NCI-H2227 (cell line): Measurements from ENCODE around the gene MED10.

Experiments used
- DNase-seq: peaks from one replicate; lab custom pipeline; 2025; ENCODE audit not compliant: unreplicated experiment; lab: John Stamatoyannopoulos, UW

The MED10 gene

DNA sequence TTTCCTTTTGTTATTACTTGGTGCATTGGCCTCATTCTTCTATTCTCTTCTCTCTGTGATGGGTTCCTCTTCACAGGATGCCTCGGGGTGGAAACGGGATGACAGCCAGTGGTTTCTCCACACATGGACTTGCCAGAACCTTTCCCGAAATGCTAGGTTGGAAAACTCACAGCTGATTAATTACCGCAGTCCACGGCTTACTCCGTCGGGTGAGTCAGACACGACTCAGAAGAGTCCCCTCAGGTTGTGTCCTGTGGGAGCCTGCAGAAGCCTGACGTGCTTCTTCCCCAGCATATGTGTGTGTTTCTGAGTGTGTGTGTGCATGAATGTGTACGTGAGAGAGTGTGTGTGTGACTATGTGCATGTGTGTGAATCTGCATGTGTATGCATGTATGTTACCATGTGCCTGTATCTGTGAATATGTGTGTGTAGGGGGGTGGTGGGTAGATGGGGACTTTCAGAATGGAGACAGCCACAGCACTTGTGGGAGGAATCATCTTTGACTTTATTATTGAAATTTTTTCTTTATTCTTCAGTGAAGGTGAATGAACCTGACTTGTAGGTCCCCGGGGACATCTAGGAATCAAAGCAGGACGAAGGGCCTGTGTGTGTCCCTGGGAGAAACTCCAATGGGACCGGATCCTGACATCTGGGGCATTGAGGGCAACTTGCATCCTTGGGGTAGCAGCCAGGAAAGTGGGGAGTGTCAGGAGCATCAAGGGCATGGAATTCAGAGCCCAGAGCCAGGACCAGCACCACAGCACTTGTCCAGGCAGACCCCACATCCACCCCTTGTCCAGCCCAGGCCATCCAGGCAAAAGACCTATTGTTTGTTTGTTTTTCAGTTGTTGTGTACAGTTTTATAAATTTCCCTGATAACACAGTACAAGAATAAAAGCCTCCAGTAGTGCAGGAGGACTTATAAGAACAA is 21.9 kb upstream of the MED10 start:
- DNase-seq = no peak

DNA sequence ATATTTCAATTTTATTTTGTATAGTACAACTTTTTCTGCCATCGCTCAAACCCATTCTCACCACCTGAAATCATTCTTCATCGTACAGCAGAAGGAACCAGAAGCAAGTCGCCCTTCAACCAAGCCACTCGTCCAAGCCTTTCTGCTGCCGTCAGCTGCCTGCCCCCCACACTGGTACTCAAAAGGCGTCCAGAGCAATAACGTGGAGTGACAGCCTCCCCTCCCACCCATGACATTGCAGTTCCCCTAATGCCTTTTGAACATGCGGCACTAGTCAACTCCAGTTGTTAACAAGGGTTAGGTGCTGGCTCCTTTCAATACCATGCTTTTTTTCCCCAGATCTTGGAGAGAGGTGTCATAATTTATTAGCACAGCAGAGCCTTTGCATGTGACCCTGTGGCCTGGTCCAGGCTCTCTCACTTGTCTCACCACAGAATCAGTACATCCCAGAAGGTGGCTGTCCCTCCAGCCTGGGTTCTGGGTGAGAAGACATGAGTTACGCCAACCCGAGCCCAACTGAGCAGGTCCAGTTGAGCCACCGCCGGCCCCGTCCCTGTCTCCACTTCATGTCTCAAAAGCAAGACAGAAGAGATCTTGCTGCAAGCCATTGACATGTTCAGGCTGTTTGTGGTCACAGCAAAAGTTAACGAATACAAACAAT is 20.4 kb upstream of the MED10 start:
- no peak for DNase-seq

DNA sequence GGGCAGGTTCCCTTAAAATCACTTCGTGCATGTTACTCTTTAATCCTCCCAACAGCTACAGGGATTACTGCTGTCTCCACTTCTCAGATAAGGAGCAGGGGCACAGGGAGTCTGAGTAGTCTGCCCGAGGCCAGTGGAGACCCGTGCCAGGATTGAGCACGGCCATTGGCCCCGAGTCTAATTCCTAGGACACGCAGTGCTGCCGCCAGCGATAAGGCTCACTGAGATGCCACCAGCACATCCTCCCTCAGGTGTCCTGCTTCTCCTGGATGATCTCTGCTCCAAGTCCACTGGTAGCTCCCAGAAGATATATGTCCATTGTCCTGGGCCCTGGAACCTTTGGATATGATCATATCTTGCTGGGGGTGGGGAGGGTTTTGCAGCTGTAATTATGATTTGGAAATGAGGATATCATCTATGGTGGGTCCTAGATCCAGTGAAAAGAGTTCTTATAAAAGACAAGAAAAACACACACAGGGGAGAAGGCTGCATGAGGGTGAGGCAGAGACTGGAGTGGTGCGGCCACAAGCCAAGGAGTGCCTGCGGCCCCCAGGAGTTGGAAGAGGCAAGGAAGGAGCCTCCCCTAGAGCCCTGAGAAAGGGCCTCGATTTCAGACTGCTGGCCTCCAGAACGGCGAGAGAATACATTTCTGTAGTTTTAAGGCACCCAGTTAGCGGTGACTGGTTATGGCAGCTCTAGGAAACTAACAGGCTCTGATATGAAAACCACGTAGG is 19.4 kb upstream of the MED10 start:
- DNase-seq = no peak

DNA sequence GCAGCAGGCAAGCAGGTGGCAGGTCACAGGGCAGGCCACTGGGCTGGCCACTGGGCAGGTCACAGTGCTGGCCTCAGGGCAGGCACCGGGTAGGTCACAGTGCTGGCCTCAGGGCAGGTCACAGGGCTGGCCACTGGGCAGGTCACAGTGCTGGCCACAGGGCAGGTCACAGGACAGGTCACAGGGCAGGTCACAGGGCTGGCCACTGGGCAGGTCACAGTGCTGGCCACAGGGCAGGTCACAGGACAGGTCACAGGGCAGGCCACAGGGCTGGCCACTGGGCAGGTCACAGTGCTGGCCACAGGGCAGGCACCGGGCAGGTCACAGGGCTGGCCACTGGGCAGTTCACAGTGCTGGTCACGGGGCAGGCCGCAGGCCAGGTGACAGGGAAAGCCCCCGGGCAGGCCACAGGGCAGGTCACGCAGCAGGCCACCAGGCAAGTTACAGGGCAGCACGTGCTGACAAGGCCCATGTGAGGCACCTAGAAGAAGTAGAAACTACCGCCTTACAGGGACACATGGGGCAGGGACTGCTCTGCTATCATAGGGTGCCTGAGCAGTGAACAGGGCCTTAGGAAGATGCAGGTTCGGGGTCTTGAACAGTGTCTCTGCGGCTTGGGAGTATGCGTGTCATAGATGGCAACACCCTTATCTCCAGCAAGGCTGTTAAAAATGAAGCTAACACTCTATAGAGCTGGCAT is 18.6 kb upstream of the MED10 start:
- no peak for DNase-seq

DNA sequence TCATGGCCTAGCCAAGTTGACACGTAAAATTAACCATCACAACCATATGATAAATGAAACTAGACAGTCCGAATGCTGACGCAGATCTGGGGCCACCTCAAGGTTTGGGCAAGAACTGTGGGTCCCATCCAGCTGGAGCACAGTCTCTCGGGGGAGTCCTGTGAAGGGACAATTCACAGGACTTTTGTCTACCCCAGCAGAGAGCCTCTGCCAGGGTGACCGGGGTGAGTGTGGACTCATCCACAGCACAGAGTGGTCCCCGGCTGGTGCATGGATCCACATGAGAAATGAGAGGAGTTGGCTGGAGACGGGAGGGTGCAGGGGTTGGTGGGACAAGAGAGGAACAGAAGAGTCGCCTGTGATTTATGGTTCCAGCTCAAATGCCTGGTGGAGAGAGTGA is 17.7 kb upstream of the MED10 start:
- DNase-seq = no peak

DNA sequence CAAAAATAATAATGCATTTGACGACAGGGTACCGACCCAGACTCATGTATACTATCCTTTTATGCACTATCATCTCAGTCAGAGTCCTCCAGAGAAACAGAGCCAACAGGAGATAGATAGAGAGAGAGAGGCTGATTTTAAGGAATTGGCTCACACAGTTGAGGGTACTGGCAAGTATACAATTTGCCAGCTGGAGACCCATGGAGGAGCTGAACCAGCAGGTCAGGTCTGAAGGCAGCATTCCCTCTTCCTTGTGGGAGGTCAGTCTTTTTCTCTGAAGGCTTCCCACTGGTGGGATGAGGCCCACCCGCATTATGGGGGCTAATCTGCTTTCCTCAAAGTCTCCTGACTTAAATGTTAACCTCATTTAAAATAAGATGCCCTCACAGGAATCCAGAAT is 17.3 kb upstream of the MED10 start:
- no peak for DNase-seq

DNA sequence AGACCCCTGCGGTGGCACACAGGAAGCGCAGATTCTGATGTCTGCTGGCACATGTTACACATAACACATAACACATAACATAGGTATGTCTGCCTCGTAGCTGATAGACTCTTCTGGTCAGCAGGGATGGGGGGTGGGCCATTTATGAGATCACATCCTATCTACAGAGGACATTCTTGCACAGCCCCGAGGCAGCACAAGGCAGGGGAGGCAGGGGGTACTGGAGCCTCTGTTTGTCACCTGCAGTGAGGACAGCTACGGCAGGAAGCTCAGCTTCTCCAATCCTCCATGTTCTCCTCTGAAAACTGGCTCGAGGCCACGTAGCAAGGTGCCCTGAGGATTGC is 16.7 kb upstream of the MED10 start:
- DNase-seq = no peak

DNA sequence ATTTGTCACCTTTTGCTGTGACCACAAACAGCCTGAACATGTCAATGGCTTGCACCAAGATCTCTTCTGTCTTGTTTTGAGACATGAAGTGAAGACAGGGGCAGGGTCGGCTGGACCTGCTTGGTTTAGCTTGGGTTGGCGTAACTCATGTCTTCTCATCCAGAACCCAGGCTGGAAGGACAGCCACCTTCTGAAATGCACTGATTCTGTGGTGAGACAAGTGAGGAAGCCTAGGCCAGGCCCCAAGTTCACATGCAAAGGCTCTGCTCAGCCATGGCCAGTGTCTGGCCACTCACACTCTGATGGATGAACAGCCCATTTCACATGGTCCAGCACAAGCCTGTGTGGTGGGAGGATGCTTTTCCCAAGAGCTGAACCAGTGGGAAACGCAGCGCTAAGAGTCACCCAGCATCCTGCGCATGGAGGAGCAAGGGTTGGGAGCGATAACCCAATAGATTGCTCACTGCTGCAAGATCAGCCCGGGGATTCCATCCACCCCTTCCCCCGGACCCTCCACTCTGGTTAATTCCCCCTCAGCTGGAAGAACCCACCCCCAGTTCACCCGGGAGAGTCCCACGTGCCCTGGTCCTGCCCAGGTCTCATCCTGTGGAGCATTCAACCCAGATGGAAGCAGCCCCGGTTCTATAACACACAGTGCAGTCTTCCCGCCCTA is 16.2 kb upstream of the MED10 start:
- DNase-seq = no peak

DNA sequence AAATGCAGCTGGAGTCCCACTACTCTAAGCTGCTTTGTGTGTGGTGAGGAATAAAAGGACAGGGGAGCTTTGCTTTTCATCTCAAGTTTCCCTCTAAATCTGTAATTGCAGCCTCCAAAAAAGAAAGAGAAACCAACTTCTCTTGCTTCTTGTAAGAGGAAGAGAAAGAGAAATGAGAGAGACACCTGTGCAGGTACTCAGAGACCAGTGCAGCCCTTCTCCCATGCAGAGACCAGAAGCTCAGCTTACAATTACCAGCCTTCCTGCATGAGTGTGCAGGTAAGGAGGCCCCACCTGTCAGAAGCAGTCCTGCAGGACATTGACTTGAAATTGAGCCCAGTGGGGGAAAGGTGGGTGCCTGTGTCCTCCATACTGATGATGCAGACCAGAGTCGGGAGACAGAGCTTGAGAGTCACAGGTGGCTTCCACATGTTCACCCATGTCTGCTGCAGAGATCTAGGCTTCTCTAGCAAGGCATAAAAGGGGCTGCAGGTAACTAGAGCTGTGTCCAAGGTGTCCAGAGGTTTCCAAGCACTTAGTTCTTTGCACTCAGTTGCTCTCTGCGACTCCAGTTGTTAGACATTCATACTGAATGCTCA is 15.3 kb upstream of the MED10 start:
- DNase-seq = no peak

DNA sequence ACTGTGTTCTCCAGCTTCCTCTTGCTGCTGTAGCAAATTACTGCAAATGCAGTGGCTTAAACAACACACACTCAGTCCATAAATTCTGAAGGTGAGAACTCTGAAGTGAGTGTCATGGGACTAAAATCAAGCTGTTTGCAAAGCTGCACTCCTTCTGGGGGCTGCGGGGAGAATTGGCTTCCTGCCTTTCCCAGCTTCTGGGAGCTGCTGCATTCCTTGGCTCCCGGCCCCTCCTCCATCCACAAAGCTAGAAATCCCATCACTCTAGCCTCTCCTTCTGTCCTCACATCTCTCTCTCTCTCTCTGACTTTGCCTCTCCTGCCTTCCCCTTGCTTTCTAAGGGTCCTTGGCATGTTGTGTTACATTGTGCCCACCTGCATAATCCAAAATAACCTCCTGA is 14.2 kb upstream of the MED10 start:
- no peak for DNase-seq

DNA sequence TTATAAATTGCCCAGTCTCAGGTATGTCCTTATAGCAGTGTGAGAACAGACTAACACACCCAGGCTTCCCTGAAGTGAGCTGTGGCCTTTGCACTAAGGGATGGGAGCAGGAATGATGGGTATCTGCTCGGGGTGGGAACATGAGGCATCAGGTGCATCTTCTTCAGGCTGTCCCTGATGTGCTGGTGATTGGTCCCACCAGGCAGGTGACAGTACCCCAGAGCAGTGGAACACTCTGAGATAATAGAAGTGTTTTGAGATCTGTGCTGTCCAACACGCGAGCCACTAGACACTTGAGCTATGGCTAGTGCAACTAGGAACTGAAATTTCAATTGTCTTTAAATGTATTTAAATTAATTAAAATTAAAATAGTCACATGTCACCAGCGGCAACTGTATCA is 12.8 kb upstream of the MED10 start:
- no peak for DNase-seq

DNA sequence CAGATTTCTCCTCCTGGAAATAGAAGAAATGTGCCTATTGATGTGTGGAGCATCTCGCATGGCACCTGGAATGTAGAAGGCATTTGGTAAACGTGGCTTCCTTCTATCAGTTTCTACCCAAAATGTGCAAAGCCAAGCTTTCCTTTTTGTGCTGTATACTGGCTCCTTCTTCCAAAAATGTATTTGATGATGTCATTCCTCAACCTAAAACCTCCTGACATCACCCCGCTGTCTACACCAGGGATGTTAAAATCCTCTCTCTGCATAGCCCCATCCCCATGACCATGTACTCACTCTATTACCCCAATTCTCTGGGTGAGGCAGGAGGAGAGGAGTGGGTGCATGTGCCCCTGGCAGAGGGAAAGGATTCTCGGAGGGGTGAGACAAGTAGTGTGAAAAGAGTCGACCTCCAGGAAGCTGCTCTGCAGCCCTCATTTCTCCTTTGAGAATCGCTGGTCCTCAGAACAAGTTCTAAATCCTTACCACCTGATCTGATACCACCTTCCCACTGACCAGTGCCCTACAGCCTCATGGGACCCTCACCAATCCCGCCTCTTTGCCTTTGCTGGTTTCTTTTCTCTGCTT is 11.7 kb upstream of the MED10 start:
- no peak for DNase-seq

DNA sequence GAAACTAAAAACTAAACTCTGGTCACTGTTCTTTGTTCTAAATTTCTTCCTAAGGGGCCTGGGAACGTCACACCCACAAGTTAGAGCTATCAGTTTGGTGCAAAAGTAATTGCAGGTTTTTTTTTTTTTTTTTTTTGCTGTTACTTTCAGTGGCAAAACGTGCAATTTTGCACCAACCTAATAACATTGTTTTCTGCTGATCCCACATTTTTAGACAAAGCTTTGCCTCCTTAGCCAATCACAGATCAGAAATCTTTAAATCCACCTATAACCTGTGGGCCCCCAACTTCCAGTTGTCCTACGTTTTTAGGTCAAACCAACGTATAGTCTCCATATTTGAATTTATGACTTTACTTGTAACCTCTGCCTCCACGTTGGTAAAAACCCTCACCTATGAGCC is 11.1 kb upstream of the MED10 start:
- DNase-seq = no peak

DNA sequence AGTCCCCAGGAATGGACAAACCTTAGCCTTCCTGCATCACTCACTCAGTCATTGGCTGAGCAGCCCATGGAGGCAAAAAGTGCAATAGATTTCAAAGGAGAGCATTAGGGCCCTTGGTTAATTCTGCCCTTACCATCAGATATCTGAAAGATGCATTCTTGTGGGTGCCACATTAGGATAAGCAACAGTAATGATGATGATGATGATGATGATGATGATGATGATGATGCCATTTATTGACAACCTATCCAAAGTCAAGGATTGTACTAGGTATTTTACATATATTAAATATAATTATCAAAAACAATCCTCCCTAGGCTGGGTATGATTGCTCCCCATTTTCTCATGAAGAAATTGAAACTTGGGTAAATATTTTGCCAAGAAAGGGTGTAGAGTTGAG is 9.6 kb upstream of the MED10 start:
- no peak for DNase-seq

DNA sequence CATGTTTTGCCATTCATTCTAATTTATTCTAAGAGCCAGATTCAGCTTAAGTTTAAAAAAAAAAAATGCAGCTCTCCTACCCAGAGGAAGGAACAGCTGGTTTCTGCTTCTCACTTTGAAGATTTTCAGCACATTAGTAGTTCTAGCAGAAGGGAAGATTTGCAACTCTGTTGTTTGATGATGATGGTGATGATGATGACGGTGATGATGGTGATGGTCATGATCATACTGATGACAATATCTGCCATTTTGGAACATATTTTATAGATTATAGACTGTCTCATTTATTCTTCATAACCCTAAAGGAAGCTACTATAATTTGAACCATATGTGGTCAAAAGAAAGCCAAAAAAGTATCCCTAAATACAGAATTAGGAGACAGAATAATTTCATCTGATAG is 7.9 kb upstream of the MED10 start:
- no peak for DNase-seq

DNA sequence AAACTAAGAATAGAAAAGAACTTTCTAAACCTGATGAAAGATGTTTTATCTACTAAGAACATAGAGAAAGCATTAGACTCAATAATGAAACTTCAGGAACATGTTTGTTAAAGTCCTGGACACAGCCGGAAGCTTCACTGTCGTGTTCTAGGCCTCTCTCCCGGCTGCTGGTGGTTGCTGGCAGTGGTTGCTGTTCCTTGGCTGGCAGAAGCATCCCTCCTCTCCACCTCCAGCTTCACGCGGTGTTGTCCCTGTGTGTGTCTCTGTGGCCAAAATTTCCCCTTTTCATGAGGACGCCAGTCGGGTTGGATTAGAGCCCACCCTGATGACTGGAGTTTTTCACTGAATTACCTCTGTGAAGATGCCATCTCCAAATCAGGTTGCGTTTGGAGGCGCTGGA is 6.5 kb upstream of the MED10 start:
- no peak for DNase-seq

DNA sequence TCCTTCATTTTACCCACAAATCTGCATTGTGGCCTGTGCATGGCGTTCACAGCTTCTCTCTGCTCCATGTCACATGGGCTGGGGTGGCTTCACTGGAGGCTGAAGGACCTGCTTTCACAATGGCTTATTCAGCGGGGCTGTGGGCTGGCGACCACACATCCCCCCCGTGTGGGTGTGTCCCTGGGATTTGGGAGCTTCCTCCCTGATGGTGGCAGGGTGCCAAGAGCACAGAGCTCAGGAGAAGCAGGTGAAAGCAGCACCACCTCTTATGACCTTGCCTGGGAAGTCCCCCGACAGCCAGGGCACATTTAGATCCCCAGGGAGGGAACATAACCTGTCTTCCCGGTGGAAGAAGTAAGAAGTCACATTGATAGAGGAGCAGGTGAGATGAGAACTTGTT is 5.0 kb upstream of the MED10 start:
- no peak for DNase-seq

DNA sequence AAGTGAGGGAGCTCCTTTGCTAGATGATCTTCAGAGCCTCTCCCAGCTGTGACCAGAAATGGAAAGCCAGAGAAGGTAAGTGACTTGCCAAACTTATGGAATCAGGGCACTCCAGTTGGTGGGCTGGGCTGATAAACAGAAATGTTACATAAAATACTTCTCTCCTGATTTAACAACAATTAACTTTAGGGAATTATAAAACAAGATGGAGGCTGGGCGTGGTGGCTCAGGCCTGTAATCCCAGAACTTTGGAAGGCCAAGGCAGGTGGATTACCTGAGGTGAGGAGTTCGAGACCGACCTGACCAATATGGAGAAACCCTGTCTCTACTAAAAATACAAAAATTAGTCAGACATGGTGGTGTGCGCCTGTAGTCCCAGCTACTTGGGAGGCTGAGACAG is 899 bp upstream of the MED10 start:
- DNase-seq = no peak

DNA sequence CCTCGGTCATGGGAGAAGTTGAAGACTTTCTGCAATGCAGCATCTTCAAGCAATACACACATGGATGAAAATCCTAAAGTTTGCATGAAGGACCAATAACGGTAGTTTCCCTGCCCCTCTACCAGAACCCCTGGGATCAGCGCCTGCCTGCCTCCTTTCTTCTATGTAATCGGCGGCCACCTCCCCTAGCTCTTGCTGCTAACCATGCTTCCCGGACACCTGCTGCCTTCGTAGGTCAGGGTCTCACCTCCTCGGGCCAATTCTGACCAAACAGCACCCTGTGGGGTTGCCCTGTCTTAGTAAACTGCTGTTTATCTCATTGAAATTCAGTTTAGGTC is 388 bp upstream of the MED10 start:
- DNase-seq = no peak

DNA sequence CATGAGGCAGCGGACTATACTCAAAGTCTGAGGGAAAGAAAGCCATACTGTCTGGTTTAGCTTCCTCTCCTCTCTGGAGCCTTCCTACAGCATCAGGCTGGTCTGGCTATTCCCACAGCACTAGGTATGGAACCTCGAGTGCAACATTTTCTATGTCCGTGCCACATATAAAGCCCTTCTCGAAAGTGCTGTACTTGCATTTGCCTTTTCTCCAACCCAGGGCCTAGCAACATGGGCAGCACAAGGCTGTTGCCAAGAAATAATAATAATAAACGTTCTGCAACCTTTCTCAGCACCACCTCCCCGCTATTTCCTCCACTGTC is 804 bp downstream of the MED10 start:
- no peak for DNase-seq
